ENCODE measurements around the gene DSC2.

The DSC2 gene

GRCh38 chr18:31097666-31098065, 4.6 kb downstream of the DSC2 start:
- no peak for DNase-seq

GRCh38 chr18:31093880-31094279, 8.3 kb downstream of the DSC2 start:
- no peak for DNase-seq

GRCh38 chr18:31093294-31093693, 8.9 kb downstream of the DSC2 start:
- no peak for DNase-seq

GRCh38 chr18:31091350-31091749, 10.9 kb downstream of the DSC2 start:
- no peak for DNase-seq

GRCh38 chr18:31088532-31088931, 13.7 kb downstream of the DSC2 start:
- no peak for DNase-seq

- no peak for DNase-seq
Observed at GRCh38 chr18:31079973-31080372, 22.2 kb downstream of the DSC2 start.

GRCh38 chr18:31077878-31078277, 24.3 kb downstream of the DSC2 start:
- no peak for DNase-seq

- DNase-seq: no peak
Observed at GRCh38 chr18:31072175-31072574, 30.0 kb downstream of the DSC2 start.

- no peak for DNase-seq
Observed at GRCh38 chr18:31070206-31070605, 32.0 kb downstream of the DSC2 start.

GRCh38 chr18:31066266-31066665, 36.0 kb downstream of the DSC2 start:
- DNase-seq: no peak

- no peak for DNase-seq
Observed at GRCh38 chr18:31065036-31065773, 37.0 kb downstream of the DSC2 start.

GRCh38 chr18:31064130-31064529, 38.1 kb downstream of the DSC2 start:
- DNase-seq: peak; percentile 2

GRCh38 chr18:31061945-31062344, 40.3 kb downstream of the DSC2 start:
- no peak for DNase-seq

GRCh38 chr18:31058897-31059296, 43.3 kb downstream of the DSC2 start:
- no peak for DNase-seq

- no peak for DNase-seq
Observed at GRCh38 chr18:31057917-31058316, 44.3 kb downstream of the DSC2 start.

GRCh38 chr18:31057051-31057450, 45.2 kb downstream of the DSC2 start:
- no peak for DNase-seq

GRCh38 chr18:31056296-31056695, 45.9 kb downstream of the DSC2 start:
- no peak for DNase-seq

- DNase-seq: no peak
Observed at GRCh38 chr18:31050635-31051034, 51.6 kb downstream of the DSC2 start.

- DNase-seq: no peak
Observed at GRCh38 chr18:31049189-31049588, 53.0 kb downstream of the DSC2 start.

- DNase-seq: no peak
Observed at GRCh38 chr18:31048216-31048615, 54.0 kb downstream of the DSC2 start.

GRCh38 chr18:31046916-31047315, 55.3 kb downstream of the DSC2 start:
- DNase-seq: no peak

- DNase-seq: no peak
Observed at GRCh38 chr18:31045599-31045998, 56.6 kb downstream of the DSC2 start.

- no peak for DNase-seq
Observed at GRCh38 chr18:31044926-31045325, 57.3 kb downstream of the DSC2 start.

GRCh38 chr18:31043709-31044108, 58.5 kb downstream of the DSC2 start:
- DNase-seq: no peak

Measured in activated CD4-positive, alpha-beta T cell treated with anti-CD3 and anti-CD28 coated beads, Interleukin-10, Interleukin-2, amounts not matched to agents 100 ng/mL and 50 ng/mL, durations not matched to agents 16 hours and 8 hours (primary cell).